ENCODE data around the gene ARL2. TPM values are rescaled to one million over a fixed set of nuclear protein-coding genes. Genes with fewer than 3 reads are reported as not detected.
"Not testable (repeated sequence)": the region's sequence is repeated elsewhere in the genome, so short reads cannot be mapped to it uniquely, and the experiment has no call there.

Gene ARL2
- total RNA-seq, 4 donors from 2014 or later = 95.1 to 199 (median 160) TPM

- TF ChIP-seq CTCF (IDR thresholded peaks at IDR 0.05) = no peak
- DNase-seq (ENCODE audit: low spot score) = no peak
- no peak for ATAC-seq (ENCODE audit: low FRiP score)
Observed at GRCh38 chr11:64976651-64977050, 37.3 kb upstream of the ARL2 start.

- DNase-seq (ENCODE audit: low spot score); ATAC-seq (ENCODE audit: low FRiP score): not testable (repeated sequence)
Observed at GRCh38 chr11:64983339-64983738, 30.6 kb upstream of the ARL2 start.

GRCh38 chr11:64987998-64988854 lies 25.7 kb upstream of the ARL2 start:
- ATAC-seq (ENCODE audit: low FRiP score) (no peak), DNase-seq (ENCODE audit: low spot score) (no peak)
- no peak for TF ChIP-seq CTCF (IDR thresholded peaks at IDR 0.05)

- TF ChIP-seq CTCF (IDR thresholded peaks at IDR 0.05) = no peak
- ATAC-seq (ENCODE audit: low FRiP score) = no peak
- no peak for DNase-seq (ENCODE audit: low spot score)
Observed at GRCh38 chr11:64989416-64989815, 24.5 kb upstream of the ARL2 start.

- TF ChIP-seq CTCF (IDR thresholded peaks at IDR 0.05) = no peak
- ATAC-seq (ENCODE audit: low FRiP score) (no peak), DNase-seq (ENCODE audit: low spot score) (no peak)
Observed at GRCh38 chr11:64990222-64990923, 23.6 kb upstream of the ARL2 start.

GRCh38 chr11:64994318-64994717 lies 19.6 kb upstream of the ARL2 start:
- TF ChIP-seq CTCF (IDR thresholded peaks at IDR 0.05) = no peak
- ATAC-seq (ENCODE audit: low FRiP score) = no peak
- no peak for DNase-seq (ENCODE audit: low spot score)

GRCh38 chr11:64996327-64996709 lies 17.6 kb upstream of the ARL2 start:
- TF ChIP-seq CTCF (IDR thresholded peaks at IDR 0.05) = no peak
- DNase-seq (ENCODE audit: low spot score) (no peak), ATAC-seq (ENCODE audit: low FRiP score) (peak; percentile 10)

Data from omental fat pad (tissue), 4 donors.